CD4-positive, alpha-beta T cell (primary cell): ENCODE measurements around the gene DCPS. TPM values are rescaled to one million over a fixed set of nuclear protein-coding genes. Genes with fewer than 3 reads are reported as not detected.
"Not testable (repeated sequence)": the region's sequence is repeated elsewhere in the genome, so short reads cannot be mapped to it uniquely, and the experiment has no call there.

Experiments used
- ATAC-seq: fragments of 200-7000 bp; cut with Tn5 transposase; one replicate; pipeline ENCODE4 v1.10.0; 2022; ENCODE audit warnings: mild to moderate bottlenecking; ENCODE audit not compliant: poor library complexity
- CTCF ChIA-PET: fragments of 350-600 bp; sonication (Branson Sonifier 250); formaldehyde crosslinking; loops from one replicate; lab custom pipeline; 2021; ENCODE audit warnings: antibody characterized with exemption, inconsistent platforms; lab: Charles Lee
- POLR2A ChIA-PET: fragments of 350-600 bp; sonication (Branson Sonifier 250); formaldehyde crosslinking; loops from one replicate; lab custom pipeline; 2021; ENCODE audit warnings: antibody characterized with exemption, inconsistent platforms; lab: Charles Lee
- DNase-seq, 14 experiments: peaks; one replicate each; pipeline ENCODE4 v3.0.0-alpha.2; 2013 to 2020; ENCODE audit warnings: mixed read lengths in 2 of 14
- H3K27ac ChIP-seq, 2 donors: one replicate each; pipeline versions ENCODE4 v1.5.1 to v1.7.0; 2013; ENCODE audit warnings: low read length in 2 of 2, low read depth in 1 of 2, mild to moderate bottlenecking in 1 of 2
- H3K27me3 ChIP-seq, 2 experiments: 1 replicate in 1 of 2; 2 replicates in 1 of 2; pipeline versions ENCODE4 v1.6.1 to v1.7.0; 2013; ENCODE audit warnings: low read length in 2 of 2, control low read depth in 1 of 2, mild to moderate bottlenecking in 1 of 2, moderate library complexity in 1 of 2; ENCODE audit not compliant: insufficient read depth in 2 of 2, control insufficient read depth in 1 of 2
- H3K36me3 ChIP-seq: one replicate; pipeline ENCODE4 v1.6.1; 2013; ENCODE audit warnings: low read length, control low read depth; ENCODE audit not compliant: insufficient read depth
- H3K4me1 ChIP-seq: one replicate; pipeline ENCODE4 v1.6.1; 2013; ENCODE audit warnings: low read length, control low read depth; ENCODE audit not compliant: insufficient read depth
- H3K4me3 ChIP-seq: one replicate; pipeline ENCODE4 v1.5.1; 2013; ENCODE audit warnings: mild to moderate bottlenecking, low read length, moderate library complexity
- H3K9me3 ChIP-seq, 2 experiments: 1 replicate in 1 of 2; 2 replicates in 1 of 2; pipeline versions ENCODE4 v1.6.1 to v1.7.0; 2013; ENCODE audit warnings: low read length in 2 of 2, mild to moderate bottlenecking in 2 of 2, control low read depth in 1 of 2, moderate library complexity in 1 of 2; ENCODE audit not compliant: control insufficient read depth in 1 of 2, insufficient read depth in 1 of 2
- H3K27ac Mint-ChIP-seq: one replicate; pipeline ENCODE4 v1.8.0; 2020; ENCODE audit warnings: mixed read lengths
- H3K27me3 Mint-ChIP-seq: one replicate; pipeline ENCODE4 v1.8.0; 2021; ENCODE audit warnings: mixed read lengths
- H3K36me3 Mint-ChIP-seq: one replicate; pipeline ENCODE4 v1.8.0; 2021; ENCODE audit warnings: low read depth, mixed read lengths
- H3K4me1 Mint-ChIP-seq: one replicate; pipeline ENCODE4 v1.8.0; 2021; ENCODE audit warnings: low read depth, mixed read lengths
- H3K4me3 Mint-ChIP-seq: one replicate; pipeline ENCODE4 v1.8.0; 2020; ENCODE audit warnings: mild to moderate bottlenecking, mixed read lengths
- H3K9me3 Mint-ChIP-seq: one replicate; pipeline ENCODE4 v1.8.0; 2020; ENCODE audit warnings: mixed read lengths
- intact Hi-C, 2 experiments: fragments of 100-400 bp; cut with DNase I in 1 of 2; cut with micrococcal nuclease in 1 of 2; formaldehyde crosslinking; loops; one replicate each; pipeline versions ENCODE4 v1.15.1 to v1.9.0; 2023 to 2025; cut with DNase I, micrococcal nuclease
- total RNA-seq, 174 experiments: library from RNA in 2 of 174; stranded (reverse) in 2 of 174; gene quantifications; one replicate each; pipeline ENCODE4 v1.2.3 and lab custom pipeline; 2021 to 2026
- TF ChIP-seq, protein P1 (sequence below): fragments of 200-600 bp; IDR thresholded peaks from one replicate; pipeline ENCODE4 v1.8.0; 2022; ENCODE audit warnings: antibody characterized with exemption, mild to moderate bottlenecking

The DCPS gene
- total RNA-seq, 2 experiments from 2014 or later = 6.2 to 6.3 TPM

DNA sequence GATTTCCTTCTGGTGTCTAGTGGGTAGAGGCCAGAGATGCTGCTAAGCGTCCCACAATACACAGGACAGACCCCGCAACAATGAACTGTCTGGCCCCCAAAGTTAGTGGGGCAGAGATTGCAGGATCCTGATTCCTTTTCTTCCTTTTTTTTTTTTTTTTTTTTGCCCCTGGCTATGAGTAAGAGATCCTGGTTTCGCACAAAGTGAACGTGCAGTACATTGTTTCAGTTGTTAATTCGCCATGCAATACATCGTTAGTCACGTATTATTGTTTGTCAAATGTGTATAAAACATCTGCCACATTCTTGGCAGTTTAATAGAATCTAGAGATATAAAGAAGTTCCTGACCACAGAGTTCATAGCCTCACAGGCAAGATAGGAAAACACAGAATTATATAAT lies 71.9 kb downstream of the DCPS start:
- no peaks in the 10 kb centered on the region for H3K27me3 Mint-ChIP-seq
- POLR2A ChIA-PET = no interaction called here
- TF ChIP-seq, protein P1, sequence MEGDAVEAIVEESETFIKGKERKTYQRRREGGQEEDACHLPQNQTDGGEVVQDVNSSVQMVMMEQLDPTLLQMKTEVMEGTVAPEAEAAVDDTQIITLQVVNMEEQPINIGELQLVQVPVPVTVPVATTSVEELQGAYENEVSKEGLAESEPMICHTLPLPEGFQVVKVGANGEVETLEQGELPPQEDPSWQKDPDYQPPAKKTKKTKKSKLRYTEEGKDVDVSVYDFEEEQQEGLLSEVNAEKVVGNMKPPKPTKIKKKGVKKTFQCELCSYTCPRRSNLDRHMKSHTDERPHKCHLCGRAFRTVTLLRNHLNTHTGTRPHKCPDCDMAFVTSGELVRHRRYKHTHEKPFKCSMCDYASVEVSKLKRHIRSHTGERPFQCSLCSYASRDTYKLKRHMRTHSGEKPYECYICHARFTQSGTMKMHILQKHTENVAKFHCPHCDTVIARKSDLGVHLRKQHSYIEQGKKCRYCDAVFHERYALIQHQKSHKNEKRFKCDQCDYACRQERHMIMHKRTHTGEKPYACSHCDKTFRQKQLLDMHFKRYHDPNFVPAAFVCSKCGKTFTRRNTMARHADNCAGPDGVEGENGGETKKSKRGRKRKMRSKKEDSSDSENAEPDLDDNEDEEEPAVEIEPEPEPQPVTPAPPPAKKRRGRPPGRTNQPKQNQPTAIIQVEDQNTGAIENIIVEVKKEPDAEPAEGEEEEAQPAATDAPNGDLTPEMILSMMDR = no peak
- no peak overlapping the region for H3K27ac Mint-ChIP-seq
- H3K4me1 Mint-ChIP-seq = no peaks in the 10 kb centered on the region
- Histone ChIP-seq H3K9me3 (no peaks in the 10 kb centered on the region), H3K36me3 (no peaks in the 10 kb centered on the region), H3K27me3 (no peaks in the 10 kb centered on the region), H3K4me3 (no peak overlapping the region), H3K27ac (no peak overlapping the region), H3K4me1 (no peaks in the 10 kb centered on the region)
- H3K4me3 Mint-ChIP-seq = no peak overlapping the region
- intact Hi-C loops = no loop called here
- DNase-seq (no peak), ATAC-seq (no peak)
- CTCF ChIA-PET = no interaction called here
- H3K9me3 Mint-ChIP-seq = no peaks in the 10 kb centered on the region
- H3K36me3 Mint-ChIP-seq = no peaks in the 10 kb centered on the region

DNA sequence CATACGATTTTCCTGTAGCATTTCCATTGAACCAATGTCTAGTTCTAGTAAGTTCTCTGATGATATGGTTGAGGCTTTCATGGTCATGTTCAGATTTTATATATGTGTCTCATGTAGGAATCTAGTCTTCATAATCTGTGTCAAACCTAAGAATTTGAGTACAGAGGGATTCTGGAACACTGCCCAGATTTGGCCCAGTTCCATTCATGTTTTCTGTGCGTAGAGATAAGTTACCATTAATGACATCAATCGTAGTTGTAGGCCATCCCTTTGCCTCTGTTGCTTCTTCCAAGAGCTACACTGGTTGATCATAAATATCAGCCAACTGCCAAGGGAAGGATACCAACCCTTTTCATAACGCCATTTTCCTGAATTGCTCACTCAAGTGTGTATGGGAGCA lies 74.9 kb downstream of the DCPS start:
- no peak overlapping the region for H3K27ac Mint-ChIP-seq
- H3K27me3 Mint-ChIP-seq = no peaks in the 10 kb centered on the region
- TF ChIP-seq, protein P1 = no peak
- ATAC-seq = no peak
- intact Hi-C loops = no loop called here
- ChIA-PET POLR2A (no interaction called here), CTCF (no interaction called here)
- no peak overlapping the region for H3K4me3 Mint-ChIP-seq
- H3K9me3 ChIP-seq = no peaks in the 10 kb centered on the region
- no peak overlapping the region for H3K27ac ChIP-seq
- no peak for DNase-seq
- H3K4me1 ChIP-seq = no peaks in the 10 kb centered on the region
- no peaks in the 10 kb centered on the region for H3K4me1 Mint-ChIP-seq
- no peaks in the 10 kb centered on the region for H3K9me3 Mint-ChIP-seq
- H3K36me3 Mint-ChIP-seq = no peaks in the 10 kb centered on the region
- H3K36me3 ChIP-seq = no peaks in the 10 kb centered on the region
- no peaks in the 10 kb centered on the region for H3K27me3 ChIP-seq
- no peak overlapping the region for H3K4me3 ChIP-seq

DNA sequence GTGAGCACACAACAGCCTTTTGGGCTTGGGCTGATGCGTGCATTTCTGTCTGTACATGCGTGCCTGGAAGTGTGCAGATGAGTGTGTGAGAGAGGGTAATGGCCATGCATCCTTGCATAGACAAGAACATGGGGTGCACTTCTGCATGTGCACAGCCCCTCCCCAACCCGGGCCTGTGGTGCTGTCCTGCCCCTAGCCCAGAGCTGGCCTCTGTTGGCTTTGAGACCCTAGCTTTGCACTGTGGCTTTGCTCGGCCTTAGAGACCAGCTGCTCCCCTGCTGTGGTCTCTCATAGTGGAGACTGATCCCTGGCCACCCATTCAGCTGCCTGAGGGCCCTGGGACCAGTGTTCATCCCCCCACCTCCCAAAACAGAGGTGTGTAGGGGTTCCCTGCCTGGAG lies 77.0 kb downstream of the DCPS start:
- Mint-ChIP-seq H3K4me1 (no peaks in the 10 kb centered on the region), H3K9me3 (no peaks in the 10 kb centered on the region), H3K36me3 (no peaks in the 10 kb centered on the region), H3K27ac (no peak overlapping the region), H3K27me3 (no peaks in the 10 kb centered on the region), H3K4me3 (no peak overlapping the region)
- Histone ChIP-seq H3K9me3 (no peaks in the 10 kb centered on the region), H3K27ac (no peak overlapping the region), H3K27me3 (no peaks in the 10 kb centered on the region), H3K4me3 (no peak overlapping the region), H3K4me1 (no peaks in the 10 kb centered on the region), H3K36me3 (no peaks in the 10 kb centered on the region)
- ATAC-seq = no peak
- DNase-seq = no peak
- TF ChIP-seq, protein P1 = no peak
- ChIA-PET POLR2A (no interaction called here), CTCF (no interaction called here)
- intact Hi-C loops = no loop called here

DNA sequence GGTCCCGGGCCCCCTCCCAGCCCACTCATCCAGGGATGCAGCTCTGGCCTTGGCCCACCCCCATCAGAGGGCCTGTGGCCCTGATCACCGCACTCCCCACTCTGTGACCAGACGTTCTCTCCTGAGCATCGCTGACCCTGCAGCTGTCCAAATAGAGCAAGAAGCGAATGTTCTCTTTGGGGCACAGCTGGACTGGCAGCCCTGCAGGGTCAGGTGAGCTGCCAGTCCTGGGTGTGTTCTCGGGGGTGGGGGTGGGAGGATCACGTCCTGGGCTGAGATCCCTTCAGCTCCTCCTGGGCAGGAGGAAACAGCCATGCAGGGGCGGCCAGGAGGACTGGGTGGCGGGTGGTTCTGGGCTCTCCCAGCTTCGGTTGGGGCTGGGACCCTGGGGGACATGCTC lies 78.1 kb downstream of the DCPS start:
- H3K4me1 ChIP-seq, H3K27me3 Mint-ChIP-seq, POLR2A ChIA-PET, H3K9me3 ChIP-seq, CTCF ChIA-PET, ATAC-seq, H3K27ac ChIP-seq, H3K27me3 ChIP-seq, H3K4me3 ChIP-seq, intact Hi-C loops, H3K4me1 Mint-ChIP-seq, DNase-seq, H3K9me3 Mint-ChIP-seq, H3K36me3 ChIP-seq, H3K27ac Mint-ChIP-seq, H3K4me3 Mint-ChIP-seq, H3K36me3 Mint-ChIP-seq: not testable (repeated sequence)

DNA sequence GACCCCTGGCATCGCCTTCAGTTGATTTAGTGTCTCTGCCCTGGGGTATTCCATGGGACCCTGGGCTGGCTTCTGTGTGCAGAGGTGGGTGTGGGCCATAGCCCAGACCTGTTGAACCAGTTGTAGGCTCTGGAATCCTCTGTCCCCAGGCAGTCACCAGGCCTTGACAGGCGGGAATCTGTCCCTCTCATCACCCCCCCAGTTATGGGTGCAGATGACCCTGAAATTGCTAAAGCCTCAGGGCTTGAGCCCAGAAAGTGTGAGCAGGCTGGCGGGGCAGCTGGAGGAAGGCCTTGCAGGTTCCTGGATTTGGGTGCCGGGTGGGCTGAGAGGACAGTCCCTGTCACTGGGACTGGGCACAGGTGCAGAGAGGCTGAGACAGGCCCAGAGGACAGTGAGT lies 78.8 kb downstream of the DCPS start:
- H3K27ac Mint-ChIP-seq, H3K9me3 ChIP-seq, H3K36me3 ChIP-seq, CTCF ChIA-PET, H3K27me3 Mint-ChIP-seq, DNase-seq, H3K4me1 ChIP-seq, H3K4me3 ChIP-seq, H3K36me3 Mint-ChIP-seq, H3K9me3 Mint-ChIP-seq, H3K27me3 ChIP-seq, POLR2A ChIA-PET, H3K4me1 Mint-ChIP-seq, ATAC-seq, H3K27ac ChIP-seq, H3K4me3 Mint-ChIP-seq, intact Hi-C loops: not testable (repeated sequence)
